ENCODE results near the gene ZNF124.
A peak's percentile ranks its signal among the peaks of the same experiment; 100 is the strongest.
"Not testable (repeated sequence)": the region's sequence is repeated elsewhere in the genome, so short reads cannot be mapped to it uniquely, and the experiment has no call there.

The ZNF124 gene

DNA sequence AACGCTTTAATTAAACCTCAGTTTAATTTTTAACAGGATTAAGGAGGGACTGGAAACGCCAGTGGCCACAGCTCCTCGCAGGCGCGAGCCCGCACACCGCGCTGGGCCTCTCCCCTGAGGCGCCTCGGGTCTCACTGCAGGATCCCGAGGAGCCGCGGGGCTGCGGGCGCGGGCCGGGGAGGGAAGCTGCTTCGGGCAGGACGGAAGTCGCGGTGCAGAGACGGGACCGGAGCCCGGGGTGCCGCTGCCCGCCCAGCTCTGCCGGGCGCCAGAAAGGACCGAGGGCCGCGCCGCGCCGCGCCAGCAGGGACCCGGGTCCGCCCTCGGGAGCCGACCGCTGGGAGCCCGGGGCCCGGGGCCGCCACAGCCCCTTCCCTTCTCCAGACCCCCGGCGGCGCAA is 377 bp downstream of the ZNF124 start:
- not testable (repeated sequence) for DNase-seq

DNA sequence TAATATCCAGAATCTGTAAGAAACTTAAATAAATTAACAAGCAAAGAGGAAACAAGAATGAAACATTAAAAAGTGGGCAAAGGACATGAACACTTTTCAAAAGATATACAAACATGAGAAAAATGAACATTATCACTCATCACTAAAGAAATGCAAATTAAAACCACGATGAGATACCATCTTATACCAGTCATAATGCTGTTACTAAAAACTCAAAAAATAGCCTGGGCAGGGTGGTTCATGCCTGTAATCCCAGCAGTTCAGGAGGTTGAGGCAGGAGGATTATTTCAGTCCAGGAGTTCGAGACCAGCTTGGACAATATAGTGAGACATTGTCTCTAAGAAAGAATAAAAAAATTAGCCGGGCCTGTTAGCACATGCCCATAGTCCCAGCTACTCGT is 6.1 kb downstream of the ZNF124 start:
- no peak for DNase-seq

DNA sequence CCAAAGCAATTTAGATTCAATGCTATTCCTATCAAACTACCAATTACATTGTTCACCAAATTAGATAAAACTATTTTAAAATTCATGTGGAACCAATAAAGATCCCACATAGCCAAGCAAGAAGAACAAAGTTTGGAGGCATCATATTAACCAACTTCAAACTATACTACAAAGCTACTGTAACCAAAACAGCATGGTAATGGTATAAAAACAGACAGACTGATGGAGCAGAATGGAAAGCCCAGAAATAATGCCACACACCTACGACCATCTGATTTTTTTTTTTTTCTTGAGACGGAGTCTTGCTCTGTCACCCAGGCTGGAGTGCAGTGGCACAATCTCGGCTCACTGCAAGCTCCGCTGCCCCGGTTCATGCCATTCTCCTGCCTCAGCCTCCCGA is 7.1 kb downstream of the ZNF124 start:
- DNase-seq: no peak

DNA sequence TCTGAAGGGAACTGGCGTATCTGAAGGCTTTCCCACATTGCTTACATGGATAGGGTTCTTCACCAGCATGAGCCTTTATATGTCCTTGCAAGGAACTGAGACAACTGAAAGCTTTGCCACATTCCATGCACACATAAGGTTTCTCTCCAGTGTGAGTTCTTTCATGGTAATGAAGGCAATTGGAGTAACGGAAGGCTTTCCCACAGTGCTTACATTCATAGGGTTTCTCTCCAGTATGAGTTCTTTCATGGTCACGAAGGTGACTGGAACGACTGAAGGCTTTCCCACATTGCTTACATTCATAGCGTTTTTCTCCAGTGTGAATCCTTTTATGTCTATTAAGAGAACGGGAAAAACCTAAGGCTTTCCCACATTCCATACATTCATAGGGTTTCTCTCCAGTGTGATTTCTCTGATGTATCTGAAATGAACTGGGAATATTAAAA is 15.0 kb downstream of the ZNF124 start:
- DNase-seq: peak; percentile 5

DNA sequence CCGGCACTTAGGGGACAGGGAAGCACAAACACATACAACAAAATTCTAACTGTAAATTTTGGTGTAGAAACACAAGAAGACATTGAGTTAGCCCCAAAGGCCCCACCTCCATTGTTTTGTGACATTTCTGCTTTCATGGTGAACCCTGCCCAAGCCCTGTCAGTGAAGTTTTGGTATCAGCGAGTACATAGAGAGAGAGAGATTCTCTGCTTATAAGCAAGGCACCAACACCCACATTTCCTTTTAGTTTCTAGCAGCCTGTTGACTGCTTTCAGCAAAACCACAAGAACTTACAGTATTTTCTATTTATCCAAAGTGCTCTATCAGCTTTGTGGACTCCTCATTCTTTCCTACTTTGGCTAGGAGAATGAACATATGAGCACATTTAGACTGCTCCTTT is 24.0 kb downstream of the ZNF124 start:
- DNase-seq: no peak

DNA sequence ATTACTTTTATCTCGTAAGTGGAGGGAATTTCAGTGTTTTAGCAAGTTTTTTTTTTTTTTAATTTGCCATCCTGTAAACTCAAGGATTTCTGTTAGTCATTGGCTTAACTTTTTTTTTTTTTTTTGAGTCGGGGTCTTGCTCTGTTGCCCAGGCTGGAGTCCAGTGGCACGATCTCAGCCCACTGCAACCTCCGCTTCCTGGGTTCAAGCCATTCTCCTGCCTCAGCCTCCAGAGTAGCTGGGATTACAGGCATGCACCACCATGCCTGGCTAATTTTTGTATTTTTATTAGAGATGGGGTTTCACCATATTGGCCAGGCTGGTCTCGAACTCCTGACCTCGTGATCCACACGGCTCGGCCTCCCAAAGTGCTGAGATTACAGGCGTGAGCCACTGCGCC is 24.7 kb downstream of the ZNF124 start:
- not testable (repeated sequence) for DNase-seq

DNA sequence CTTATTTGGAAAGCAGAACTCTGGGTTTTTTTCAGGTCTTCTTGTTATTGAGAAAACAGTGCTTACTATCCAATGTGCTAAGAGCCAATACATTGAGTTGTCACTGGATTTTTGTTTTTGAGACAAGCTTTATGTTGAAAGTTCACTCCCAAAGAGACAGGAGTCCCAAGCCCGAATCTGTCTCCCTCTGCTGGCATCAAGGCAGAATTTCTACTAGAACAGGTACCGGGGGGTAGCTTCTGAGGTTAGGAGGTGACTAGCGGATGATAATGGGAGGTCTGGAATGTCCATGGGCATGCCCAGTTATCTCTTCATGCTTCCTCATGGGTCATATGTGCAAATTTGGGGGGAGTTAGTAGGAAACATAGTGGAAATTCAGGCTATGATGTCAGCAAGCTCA is 25.1 kb downstream of the ZNF124 start:
- DNase-seq: no peak

DNA sequence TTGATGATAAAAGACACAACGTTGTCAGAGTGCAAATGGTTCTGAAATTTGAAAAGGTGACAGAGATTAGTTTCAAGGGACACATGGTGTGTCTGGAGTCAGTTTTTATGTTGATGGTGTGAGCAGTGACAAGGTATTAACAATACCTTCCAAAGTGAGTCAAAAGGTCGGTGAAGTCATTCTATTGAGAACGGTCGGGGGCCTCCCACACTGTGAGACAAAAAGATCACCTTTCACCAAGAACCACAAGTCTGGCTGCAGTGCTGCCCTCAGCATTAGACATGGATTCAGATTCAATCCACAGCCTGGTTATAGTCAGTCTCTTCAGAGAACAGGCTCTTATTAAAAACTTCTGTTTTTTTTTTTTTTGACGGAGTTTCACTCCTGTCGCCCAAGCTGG is 26.5 kb downstream of the ZNF124 start:
- no peak for DNase-seq

DNA sequence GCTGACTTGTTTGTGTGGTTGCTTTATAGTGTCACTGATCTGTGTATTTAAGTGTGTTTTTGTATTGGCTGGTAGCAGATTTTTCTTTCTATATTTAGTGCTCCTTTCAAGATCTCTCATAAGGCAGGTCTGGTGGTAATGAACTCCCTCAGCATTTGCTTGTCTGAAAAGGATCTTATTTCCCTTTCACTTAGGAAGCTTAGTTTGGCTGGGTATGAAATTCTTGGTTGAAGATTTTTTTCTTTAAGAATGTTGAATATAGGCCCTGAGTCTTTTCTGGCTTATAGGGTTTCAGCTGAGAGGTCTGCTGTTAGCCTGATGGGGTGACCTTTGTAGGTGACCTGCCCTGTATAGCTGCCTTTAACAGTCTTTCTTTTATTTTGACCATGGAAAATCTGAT is 32.3 kb downstream of the ZNF124 start:
- DNase-seq: not testable (repeated sequence)

DNA sequence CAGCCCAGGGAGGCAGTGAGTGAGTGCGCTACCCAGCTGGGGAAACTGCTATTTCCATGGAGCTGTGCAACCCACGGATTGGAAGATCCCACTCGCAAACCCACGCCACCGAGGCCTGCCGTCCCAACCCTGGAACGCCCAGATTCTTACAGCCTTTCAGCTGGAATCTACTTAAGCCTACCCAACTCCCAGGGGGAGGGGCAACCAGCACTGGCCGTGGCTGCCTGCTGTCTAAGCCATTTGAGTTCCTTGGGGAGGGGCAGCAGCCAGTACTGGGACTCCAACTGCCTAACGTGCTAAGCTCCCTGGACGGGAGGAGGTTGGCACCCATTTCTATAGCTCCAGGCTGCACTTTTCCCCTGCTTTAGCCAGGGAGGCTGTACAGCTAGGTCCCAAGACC is 40.6 kb downstream of the ZNF124 start:
- DNase-seq: no peak

DNA sequence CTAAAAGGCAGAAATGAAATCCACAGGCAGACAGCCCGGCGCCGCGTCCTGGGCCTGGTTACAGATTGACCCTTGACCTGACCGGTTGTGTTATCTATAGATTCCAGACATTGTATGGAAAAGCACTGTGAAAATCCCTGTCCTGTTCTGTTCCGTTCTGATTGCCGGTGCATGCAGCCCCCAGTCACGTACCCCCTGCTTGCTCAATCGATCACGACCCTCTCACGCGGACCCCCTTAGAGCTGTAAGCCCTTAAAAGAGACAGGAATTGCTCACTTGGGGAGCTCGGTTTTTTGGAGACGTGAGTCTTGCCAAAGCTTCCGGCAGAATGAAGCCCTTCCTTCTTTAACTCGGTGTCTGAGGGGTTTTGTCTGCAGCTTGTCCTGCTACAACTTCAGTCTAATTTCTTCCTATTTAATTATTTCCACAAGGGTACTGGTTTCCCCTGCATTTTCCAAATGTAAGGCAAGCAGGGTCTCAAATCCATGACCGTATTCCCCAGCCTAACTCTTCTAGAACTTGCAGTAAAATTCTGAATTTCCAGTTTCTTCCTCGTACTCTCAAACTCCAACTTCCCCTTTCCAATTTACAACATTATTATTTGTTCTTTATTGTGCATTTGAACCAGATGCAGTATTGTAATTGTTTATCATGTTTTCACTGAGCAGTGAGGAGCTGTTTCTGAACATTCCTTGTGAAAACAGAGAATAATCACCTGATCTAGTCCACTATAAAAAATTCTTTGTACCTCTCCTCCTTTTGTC is 44.1 kb downstream of the ZNF124 start:
- not testable (repeated sequence) for DNase-seq

DNA sequence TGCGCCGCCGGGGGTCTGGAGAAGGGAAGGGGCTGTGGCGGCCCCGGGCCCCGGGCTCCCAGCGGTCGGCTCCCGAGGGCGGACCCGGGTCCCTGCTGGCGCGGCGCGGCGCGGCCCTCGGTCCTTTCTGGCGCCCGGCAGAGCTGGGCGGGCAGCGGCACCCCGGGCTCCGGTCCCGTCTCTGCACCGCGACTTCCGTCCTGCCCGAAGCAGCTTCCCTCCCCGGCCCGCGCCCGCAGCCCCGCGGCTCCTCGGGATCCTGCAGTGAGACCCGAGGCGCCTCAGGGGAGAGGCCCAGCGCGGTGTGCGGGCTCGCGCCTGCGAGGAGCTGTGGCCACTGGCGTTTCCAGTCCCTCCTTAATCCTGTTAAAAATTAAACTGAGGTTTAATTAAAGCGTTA is 45.2 kb downstream of the ZNF124 start:
- DNase-seq: not testable (repeated sequence)

DNA sequence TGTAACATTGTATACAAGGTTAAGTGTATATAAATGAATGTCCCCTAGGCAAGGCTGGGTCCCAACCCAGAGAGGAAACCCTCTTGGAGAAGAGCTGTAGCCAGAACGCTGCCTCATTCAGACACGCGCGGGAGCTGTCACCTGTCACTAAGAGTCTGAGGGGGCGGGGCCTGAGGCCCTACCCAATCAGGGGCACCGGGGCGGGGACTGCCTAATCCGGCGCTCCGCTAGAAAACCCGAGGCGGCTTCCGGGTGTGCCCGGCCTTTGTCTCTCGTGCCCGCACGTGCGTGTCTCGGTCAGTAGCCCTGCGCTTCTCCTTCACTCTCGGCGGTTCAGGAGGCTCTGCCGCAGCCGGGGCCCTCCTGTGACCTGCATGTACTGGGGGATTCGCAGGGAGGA is 45.7 kb downstream of the ZNF124 start:
- not testable (repeated sequence) for DNase-seq

DNA sequence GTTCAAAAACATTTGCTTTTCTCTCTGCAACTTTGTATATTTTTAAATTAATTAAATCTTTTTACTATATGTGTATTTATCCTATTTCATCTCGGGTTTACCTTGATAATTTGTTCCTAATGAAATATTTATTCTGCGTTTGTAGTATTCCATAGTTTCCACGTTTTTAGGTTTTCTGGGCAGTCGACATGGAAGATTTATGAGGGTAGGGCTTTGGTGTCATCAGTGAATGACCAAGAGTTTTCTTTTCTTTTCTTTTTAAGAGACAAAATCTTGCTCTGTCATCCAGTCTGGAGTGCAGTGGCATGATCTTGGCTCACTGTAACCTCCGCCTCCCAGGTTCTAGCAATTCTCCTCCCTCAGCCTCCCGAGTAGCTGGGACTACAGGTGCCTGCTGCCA is 50.4 kb downstream of the ZNF124 start:
- no peak for DNase-seq

DNA sequence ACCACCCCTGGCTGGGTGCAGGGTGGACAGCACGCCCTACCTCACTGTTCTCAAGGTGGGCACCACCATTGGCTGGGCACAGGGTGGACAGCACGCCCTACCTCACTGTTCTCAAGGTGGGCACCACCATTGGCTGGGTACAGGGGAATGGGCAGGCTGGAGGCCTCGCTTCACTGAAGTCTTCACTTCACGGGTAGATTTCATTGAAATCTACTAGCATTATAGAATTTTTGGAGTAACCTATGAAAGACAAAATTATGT is 51.5 kb downstream of the ZNF124 start:
- DNase-seq: not testable (repeated sequence)

DNA sequence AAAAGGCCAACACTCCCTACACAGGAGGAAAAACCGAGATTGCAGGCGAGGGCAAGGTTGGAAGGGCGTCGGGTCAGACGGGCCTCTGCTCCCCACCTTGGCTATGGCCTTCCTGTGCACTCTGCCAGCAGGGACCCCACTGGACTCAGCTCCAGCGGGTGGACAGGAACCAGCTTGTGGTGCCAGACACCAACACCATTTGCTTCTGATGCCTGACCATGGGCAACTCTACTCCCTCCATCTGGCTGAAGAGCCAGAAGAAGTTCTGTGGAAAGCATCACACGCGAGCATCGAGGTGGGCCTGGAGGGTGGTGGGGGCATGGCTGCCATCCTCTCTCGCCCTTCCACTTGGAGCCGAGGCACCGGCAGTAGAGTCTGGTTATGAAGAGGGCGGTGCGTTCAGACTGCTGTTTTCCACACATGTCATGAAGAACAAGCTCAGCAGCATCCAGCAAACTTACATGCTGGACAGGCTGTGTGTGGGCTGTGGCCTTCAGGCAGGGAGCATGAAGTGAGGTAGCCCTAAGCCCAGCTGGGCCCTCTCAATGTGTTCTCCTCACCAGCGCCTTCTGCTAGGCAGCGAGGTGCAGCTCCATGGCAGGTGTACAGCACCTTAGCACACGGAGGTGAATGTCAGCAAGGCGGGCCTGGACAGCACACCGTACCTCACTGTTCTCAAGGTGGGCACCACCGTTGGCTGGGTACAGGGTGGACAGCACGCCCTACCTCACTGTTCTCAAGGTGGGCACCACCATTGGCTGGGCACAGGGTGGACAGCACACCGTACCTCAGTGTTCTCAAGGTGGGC is 52.0 kb downstream of the ZNF124 start:
- no peak for DNase-seq

DNA sequence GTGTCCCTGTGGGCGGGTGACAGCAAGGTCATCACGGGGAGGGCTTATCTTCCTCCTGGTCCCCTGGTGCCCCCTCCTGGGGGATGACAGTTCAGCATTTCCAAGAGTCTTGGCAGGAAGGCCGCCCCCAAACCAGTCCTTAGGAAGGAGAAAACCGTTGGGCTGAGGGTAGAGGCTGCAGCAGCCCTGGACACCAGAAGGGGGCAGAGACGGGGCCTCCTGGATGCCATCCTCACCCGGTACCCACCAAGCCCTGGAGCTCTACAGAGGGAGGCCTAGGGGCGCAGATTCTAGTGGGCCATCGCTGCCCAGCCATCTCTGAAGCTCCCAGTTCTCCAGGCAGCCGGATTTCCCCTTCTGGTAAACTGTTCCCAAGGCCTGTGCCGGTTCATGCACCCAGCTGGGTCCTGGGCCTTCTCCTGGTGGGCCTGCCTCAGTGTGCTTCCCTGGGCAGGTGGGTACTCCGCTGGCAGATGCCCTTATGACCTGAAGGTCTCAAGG is 52.8 kb downstream of the ZNF124 start:
- DNase-seq: no peak

DNA sequence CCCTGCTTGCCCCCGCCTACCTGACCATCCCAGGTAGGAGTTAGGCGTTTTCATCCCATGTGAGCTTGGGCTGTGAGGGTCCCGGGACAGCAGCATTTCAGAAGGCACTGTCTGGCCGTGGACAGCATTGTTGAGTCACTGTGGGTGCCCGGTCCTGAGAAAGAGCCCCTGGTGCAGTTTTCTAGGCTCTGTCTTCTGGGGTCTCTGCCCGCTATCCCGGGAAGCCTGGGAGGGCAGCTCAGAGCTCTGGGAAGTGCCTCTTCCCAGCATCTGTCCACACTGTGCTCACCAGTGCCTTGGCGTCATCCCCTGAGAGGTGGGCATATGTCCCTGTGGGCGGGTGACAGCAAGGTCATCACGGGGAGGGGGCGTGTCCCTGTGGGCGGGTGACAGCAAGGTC is 56.3 kb downstream of the ZNF124 start:
- DNase-seq: no peak

DNA sequence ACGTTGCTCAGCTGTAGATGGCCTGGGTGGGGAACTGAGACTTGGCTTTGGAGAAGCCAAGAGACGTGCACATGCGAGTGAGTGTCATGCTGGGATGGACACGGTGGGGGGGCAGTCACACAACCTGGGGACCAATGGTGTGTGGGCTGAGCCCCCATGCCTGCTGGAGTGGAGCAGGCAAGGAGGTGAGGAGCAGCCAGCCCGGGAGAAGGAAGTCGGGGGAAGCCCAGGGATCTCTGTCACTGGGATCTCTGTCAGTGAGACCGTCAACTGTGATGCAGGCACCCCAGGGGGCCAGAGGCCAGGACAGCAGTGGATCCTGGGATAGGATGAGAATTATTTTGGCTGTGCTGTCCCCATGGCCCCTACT is 56.7 kb downstream of the ZNF124 start:
- no peak for DNase-seq

DNA sequence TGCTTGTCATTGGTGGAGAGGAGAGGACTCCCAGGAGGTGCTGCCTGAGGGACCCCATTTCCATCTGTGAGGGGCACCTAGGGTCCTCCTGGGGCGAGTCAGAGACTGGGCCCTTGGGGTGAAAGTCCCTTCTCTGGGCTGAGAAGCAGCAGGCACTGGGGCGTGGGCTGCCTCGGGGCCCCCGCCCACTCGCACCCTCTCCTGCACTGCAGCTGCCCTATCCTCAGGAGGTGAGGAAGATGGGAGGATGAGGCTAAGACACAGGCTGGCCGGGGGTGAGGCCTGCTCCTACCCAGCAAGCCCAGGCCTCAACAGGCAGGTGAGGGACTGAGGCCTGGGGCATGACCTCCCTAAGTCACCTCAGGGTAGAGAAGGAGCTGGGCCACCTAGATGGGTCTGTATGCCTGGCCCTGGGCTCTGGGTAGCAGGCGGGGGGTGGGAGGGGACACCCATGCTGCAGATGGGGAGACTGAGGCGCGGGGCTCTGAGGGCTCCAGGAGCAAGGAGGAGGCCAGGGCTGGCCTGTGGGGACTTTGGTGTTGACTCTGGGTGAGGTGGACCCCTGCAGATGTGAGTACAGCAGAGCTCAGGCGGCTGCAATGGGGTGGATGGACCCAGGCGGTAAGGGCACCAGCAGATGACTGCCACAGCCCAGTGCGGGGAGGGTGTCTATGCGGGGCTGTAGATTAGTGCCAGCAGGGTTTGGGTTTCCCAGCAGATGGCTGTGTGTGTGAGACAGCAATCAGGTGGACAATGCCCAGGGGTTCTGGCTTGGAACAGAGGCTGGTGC is 57.3 kb downstream of the ZNF124 start:
- DNase-seq: no peak

DNA sequence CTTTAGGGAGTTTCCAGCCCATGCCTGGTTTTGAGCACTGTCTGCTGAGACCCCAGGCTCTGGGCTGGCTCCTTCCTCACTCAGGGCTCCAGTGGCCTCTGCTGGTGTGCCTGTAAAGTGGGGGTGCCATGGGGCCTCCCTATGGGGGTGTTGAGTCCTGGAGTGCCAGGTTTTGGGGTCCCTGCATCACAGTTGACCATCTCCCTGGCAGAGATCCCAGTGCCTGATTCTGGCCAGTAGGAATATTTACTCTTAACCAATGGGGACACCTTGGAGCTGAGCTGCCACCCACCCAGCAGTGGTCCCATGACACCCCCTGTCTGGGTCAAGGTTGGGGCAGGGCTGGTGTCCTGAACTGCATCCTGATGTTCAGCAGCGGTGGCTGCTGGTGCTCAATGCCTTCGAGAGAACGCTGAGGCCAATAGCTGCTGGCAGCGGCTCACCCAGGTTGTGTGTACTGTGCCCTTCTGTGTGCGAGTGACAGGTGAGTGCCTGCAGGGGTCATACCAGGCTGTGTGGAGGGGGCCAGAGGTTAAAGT is 58.0 kb downstream of the ZNF124 start:
- DNase-seq: no peak

DNA sequence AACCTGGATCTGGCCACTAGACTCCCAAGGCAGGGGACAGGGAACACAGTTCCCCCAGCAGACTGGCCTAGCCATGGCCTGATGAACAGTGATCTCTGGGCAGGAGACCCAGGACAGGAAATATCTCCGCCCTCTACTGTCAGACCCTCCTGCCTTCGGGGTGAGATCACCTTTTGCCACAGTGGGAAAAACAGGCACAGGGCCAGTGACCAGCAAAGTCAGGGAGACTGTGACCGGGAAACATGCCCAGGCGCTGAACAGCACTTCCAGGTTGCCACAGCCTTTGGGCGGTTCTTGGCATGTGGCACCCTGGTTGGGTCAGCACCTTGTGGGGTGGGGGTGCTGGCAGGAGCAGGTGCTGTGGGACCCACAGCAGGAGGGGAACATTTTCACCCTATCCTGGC is 58.7 kb downstream of the ZNF124 start:
- DNase-seq: no peak

DNA sequence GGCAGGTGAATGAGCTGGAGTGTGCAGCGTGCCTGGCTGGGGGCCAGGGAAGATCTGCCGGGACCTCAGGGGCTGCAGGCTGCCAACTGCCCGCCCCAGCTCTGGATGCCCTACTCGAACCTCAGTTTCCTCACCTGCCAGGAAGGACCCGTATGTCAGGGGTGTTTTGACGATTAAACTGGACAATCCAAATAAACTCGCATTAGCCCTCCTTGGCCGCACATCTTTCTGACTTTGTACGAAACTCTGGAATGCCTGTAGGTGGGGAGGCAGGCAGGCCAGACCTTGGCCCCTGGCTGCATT is 59.4 kb downstream of the ZNF124 start:
- DNase-seq: no peak
